Neural progenitor cell (in vitro differentiated cells): ENCODE results near the gene MT1X. TPM values are rescaled to one million over a fixed set of nuclear protein-coding genes. Genes with fewer than 3 reads are reported as not detected.

Experiments
- DNase-seq: peaks from one replicate; pipeline ENCODE4 v3.0.0-alpha.2; 2016; ENCODE audit warnings: low spot score
- H2AFZ ChIP-seq: fragments of 200-600 bp; sonication (generic); replicated peaks from 2 replicates; pipeline ENCODE4 v1.6.1; 2016; ENCODE audit warnings: antibody characterized with exemption
- H3F3A ChIP-seq: fragments of 200-600 bp; sonication (generic); 2 replicates; pipeline ENCODE4 v1.6.1; 2016; ENCODE audit warnings: antibody characterized with exemption, low read depth
- H3K27ac ChIP-seq: fragments of 200-600 bp; sonication (generic); 2 replicates; pipeline ENCODE4 v1.5.1; 2016; ENCODE audit warnings: mild to moderate bottlenecking
- H3K27me3 ChIP-seq: fragments of 200-600 bp; sonication (generic); 2 replicates; pipeline ENCODE4 v1.6.1; 2016; ENCODE audit warnings: mild to moderate bottlenecking, moderate library complexity
- H3K36me3 ChIP-seq: fragments of 200-600 bp; sonication (generic); 2 replicates; pipeline ENCODE4 v1.5.1; 2016
- H3K4me1 ChIP-seq: fragments of 200-600 bp; sonication (generic); 2 replicates; pipeline ENCODE4 v1.6.1; 2016; ENCODE audit warnings: mixed run types
- H3K4me2 ChIP-seq: fragments of 200-600 bp; sonication (generic); 2 replicates; pipeline ENCODE4 v1.6.1; 2016
- H3K4me3 ChIP-seq: fragments of 200-600 bp; sonication (generic); 2 replicates; pipeline ENCODE4 v1.5.1; 2016
- H3K79me2 ChIP-seq: fragments of 200-600 bp; sonication (generic); 2 replicates; pipeline ENCODE4 v1.6.1; 2016; ENCODE audit warnings: low read depth
- H3K9ac ChIP-seq: fragments of 200-600 bp; sonication (generic); 2 replicates; pipeline ENCODE4 v1.6.1; 2016
- H3K9me3 ChIP-seq: fragments of 200-600 bp; sonication (generic); 2 replicates; pipeline ENCODE4 v1.5.1; 2016; ENCODE audit warnings: low read depth
- H4K20me1 ChIP-seq: fragments of 200-600 bp; sonication (generic); 2 replicates; pipeline ENCODE4 v1.6.1; 2016; ENCODE audit warnings: low read depth
- H3K27ac Mint-ChIP-seq: 3 replicates; pipeline ENCODE4 v1.8.0; 2021; ENCODE audit warnings: mixed read lengths
- H3K27me3 Mint-ChIP-seq: 2 replicates; pipeline ENCODE4 v1.8.0; 2022; ENCODE audit warnings: low read depth, mild to moderate bottlenecking, inconsistent platforms, moderate library complexity, mixed read lengths; ENCODE audit not compliant: insufficient read depth
- H3K36me3 Mint-ChIP-seq: 3 replicates; pipeline ENCODE4 v1.8.0; 2021; ENCODE audit warnings: mixed read lengths
- H3K4me1 Mint-ChIP-seq: 3 replicates; pipeline ENCODE4 v1.8.0; 2021; ENCODE audit warnings: mixed read lengths
- H3K4me3 Mint-ChIP-seq: 3 replicates; pipeline ENCODE4 v1.8.0; 2021; ENCODE audit warnings: mild to moderate bottlenecking, moderate library complexity, mixed read lengths
- H3K9me3 Mint-ChIP-seq: 3 replicates; pipeline ENCODE4 v1.8.0; 2020; ENCODE audit warnings: mixed read lengths
- CTCF ChIP-seq: fragments of 200-600 bp; sonication (generic); IDR thresholded peaks from 2 replicates; pipeline ENCODE4 v1.5.1; 2017; ENCODE audit warnings: antibody characterized with exemption, mild to moderate bottlenecking
- EZH2 ChIP-seq: fragments of 200-600 bp; sonication (generic); IDR thresholded peaks from 2 replicates; pipeline ENCODE4 v1.6.1; 2017; ENCODE audit warnings: antibody characterized with exemption, mild to moderate bottlenecking, moderate library complexity
- EZH2phosphoT487 ChIP-seq: fragments of 200-600 bp; sonication (generic); IDR thresholded peaks from 2 replicates; pipeline ENCODE4 v1.6.1; 2017; ENCODE audit warnings: antibody characterized with exemption
- total RNA-seq: library from RNA; depleted of rRNA; stranded (reverse); fragments of >200 nt; gene quantifications from 2 replicates; pipeline ENCODE4 v1.2.3, GENCODE V29; 2015; ENCODE audit warnings: low replicate concordance

The MT1X gene
- total RNA-seq, 1 donor from 2014 or later, result not detected

DNA sequence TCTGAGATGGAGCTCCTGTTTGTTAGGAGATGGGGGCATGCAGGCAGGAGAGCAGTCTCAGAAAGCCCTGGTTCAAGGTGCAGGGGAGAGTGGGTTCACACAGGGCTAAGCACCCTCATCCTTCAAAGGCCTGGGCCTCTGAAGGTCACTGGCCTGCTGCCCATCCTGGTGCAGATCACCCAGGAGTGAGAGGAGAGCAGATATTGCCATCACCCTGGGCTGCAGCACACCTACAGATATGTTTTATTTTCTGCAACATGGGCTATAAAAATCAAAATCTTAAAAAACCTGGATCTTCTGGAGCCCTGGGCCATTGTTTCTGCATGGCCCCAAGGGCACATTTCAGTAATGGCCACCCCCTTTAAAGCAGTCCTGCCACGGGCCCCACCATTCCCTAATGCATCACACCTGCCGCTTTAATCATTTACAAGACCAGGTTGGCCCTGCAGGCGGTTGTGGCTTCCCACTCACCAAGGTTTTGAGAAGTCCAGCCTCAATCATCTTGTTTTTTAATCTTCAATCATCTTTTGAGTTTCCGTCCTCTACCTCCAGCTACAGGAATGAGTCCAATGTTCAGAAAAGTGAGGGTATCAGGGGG is 27.3 kb downstream of the MT1X start:
- Mint-ChIP-seq H3K4me1 (no peaks in the 10 kb centered on the region), H3K27ac (peak overlapping the region; percentile 22), H3K36me3 (no peaks in the 10 kb centered on the region), H3K27me3 (peaks cover 9% of the 10 kb centered on the region), H3K4me3 (no peak overlapping the region), H3K9me3 (no peaks in the 10 kb centered on the region)
- Histone ChIP-seq H4K20me1 (no peaks in the 10 kb centered on the region), H3K79me2 (no peaks in the 10 kb centered on the region), H3K4me3 (no peak overlapping the region), H3K27me3 (no peaks in the 10 kb centered on the region), H3K9me3 (no peaks in the 10 kb centered on the region), H3K4me2 (no peak overlapping the region), H3K4me1 (no peaks in the 10 kb centered on the region), H3K36me3 (no peaks in the 10 kb centered on the region), H3F3A (no peaks in the 10 kb centered on the region), H3K27ac (no peak overlapping the region), H3K9ac (no peak overlapping the region), H2AFZ (no peak overlapping the region)
- no peak for DNase-seq
- no peak for TF ChIP-seq EZH2phosphoT487
- TF ChIP-seq CTCF, result no peak
- TF ChIP-seq EZH2, result no peak

- no peak overlapping the region for H3K4me2 ChIP-seq
- no peaks in the 10 kb centered on the region for H4K20me1 ChIP-seq
- H3K36me3 ChIP-seq, result no peaks in the 10 kb centered on the region
- Mint-ChIP-seq H3K9me3 (no peaks in the 10 kb centered on the region), H3K4me3 (no peak overlapping the region), H3K4me1 (no peaks in the 10 kb centered on the region), H3K27me3 (peaks cover 10% of the 10 kb centered on the region), H3K36me3 (no peaks in the 10 kb centered on the region), H3K27ac (no peak overlapping the region)
- no peaks in the 10 kb centered on the region for H3F3A ChIP-seq
- no peak for DNase-seq
- no peak overlapping the region for H3K4me3 ChIP-seq
- no peak overlapping the region for H3K27ac ChIP-seq
- H3K27me3 ChIP-seq, result no peaks in the 10 kb centered on the region
- H3K79me2 ChIP-seq, result no peaks in the 10 kb centered on the region
- no peak for TF ChIP-seq CTCF
- H3K9ac ChIP-seq, result no peak overlapping the region
- no peaks in the 10 kb centered on the region for H3K4me1 ChIP-seq
- no peaks in the 10 kb centered on the region for H3K9me3 ChIP-seq
- no peak overlapping the region for H2AFZ ChIP-seq
Measured at GRCh38 chr16:56710181-56710737, 28.0 kb downstream of the MT1X start.

- H3K9me3 ChIP-seq, result no peaks in the 10 kb centered on the region
- no peaks in the 10 kb centered on the region for H3K27me3 ChIP-seq
- Mint-ChIP-seq H3K27me3 (peaks cover 10% of the 10 kb centered on the region), H3K4me3 (no peak overlapping the region), H3K9me3 (no peaks in the 10 kb centered on the region), H3K27ac (no peak overlapping the region), H3K36me3 (no peaks in the 10 kb centered on the region), H3K4me1 (no peaks in the 10 kb centered on the region)
- H4K20me1 ChIP-seq, result no peaks in the 10 kb centered on the region
- H3K27ac ChIP-seq, result no peak overlapping the region
- H3K4me3 ChIP-seq, result no peak overlapping the region
- H3K4me1 ChIP-seq, result no peaks in the 10 kb centered on the region
- H2AFZ ChIP-seq, result no peak overlapping the region
- no peak overlapping the region for H3K9ac ChIP-seq
- H3K4me2 ChIP-seq, result no peak overlapping the region
- no peak for DNase-seq
- no peak for TF ChIP-seq EZH2phosphoT487
- no peak for TF ChIP-seq CTCF
- TF ChIP-seq EZH2, result no peak
- no peaks in the 10 kb centered on the region for H3K36me3 ChIP-seq
- H3F3A ChIP-seq, result no peaks in the 10 kb centered on the region
- no peaks in the 10 kb centered on the region for H3K79me2 ChIP-seq
Measured at GRCh38 chr16:56711862-56712261, 29.6 kb downstream of the MT1X start.
